Measurements from ENCODE around the gene PMP22.

GRCh38 chr17:15270628-15271381, 5.7 kb upstream of the PMP22 start:
- TF ChIP-seq POLR2AphosphoS5 (IDR thresholded peaks at IDR 0.05) (no peak), EP300 (IDR thresholded peaks at IDR 0.05) (no peak)
- TF ChIP-seq, protein P1, sequence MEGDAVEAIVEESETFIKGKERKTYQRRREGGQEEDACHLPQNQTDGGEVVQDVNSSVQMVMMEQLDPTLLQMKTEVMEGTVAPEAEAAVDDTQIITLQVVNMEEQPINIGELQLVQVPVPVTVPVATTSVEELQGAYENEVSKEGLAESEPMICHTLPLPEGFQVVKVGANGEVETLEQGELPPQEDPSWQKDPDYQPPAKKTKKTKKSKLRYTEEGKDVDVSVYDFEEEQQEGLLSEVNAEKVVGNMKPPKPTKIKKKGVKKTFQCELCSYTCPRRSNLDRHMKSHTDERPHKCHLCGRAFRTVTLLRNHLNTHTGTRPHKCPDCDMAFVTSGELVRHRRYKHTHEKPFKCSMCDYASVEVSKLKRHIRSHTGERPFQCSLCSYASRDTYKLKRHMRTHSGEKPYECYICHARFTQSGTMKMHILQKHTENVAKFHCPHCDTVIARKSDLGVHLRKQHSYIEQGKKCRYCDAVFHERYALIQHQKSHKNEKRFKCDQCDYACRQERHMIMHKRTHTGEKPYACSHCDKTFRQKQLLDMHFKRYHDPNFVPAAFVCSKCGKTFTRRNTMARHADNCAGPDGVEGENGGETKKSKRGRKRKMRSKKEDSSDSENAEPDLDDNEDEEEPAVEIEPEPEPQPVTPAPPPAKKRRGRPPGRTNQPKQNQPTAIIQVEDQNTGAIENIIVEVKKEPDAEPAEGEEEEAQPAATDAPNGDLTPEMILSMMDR (IDR thresholded peaks at IDR 0.05): no peak
